ENCODE data around the gene ACTL7A.
"Not testable (repeated sequence)": the region's sequence is repeated elsewhere in the genome, so short reads cannot be mapped to it uniquely, and the experiment has no call there.

The ACTL7A gene, protein sequence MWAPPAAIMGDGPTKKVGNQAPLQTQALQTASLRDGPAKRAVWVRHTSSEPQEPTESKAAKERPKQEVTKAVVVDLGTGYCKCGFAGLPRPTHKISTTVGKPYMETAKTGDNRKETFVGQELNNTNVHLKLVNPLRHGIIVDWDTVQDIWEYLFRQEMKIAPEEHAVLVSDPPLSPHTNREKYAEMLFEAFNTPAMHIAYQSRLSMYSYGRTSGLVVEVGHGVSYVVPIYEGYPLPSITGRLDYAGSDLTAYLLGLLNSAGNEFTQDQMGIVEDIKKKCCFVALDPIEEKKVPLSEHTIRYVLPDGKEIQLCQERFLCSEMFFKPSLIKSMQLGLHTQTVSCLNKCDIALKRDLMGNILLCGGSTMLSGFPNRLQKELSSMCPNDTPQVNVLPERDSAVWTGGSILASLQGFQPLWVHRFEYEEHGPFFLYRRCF

DNA sequence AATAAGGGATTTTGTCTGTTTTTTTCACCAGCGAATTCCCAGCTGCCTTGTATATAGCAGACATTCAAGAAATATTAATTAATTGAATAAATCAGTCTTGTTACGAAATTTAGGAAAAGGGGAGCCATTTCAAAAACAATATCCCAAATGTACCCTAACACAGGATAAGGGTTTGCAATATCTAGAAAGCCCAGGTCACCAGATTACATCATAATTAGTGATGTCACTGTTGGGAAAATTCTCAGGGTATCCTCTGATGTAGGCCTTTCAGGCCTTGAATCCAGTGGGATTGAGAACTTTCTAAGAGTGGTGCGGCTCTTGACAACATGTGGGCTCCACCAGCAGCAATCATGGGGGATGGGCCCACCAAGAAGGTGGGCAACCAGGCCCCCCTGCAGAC, at the start of gene ACTL7A:
Gene ACTL7A, plus strand, starts transcription at position 270 of the 400 bp plus-strand sequence. Its CDS starts 57 bp downstream, at position 327.
- no peak for DNase-seq

DNA sequence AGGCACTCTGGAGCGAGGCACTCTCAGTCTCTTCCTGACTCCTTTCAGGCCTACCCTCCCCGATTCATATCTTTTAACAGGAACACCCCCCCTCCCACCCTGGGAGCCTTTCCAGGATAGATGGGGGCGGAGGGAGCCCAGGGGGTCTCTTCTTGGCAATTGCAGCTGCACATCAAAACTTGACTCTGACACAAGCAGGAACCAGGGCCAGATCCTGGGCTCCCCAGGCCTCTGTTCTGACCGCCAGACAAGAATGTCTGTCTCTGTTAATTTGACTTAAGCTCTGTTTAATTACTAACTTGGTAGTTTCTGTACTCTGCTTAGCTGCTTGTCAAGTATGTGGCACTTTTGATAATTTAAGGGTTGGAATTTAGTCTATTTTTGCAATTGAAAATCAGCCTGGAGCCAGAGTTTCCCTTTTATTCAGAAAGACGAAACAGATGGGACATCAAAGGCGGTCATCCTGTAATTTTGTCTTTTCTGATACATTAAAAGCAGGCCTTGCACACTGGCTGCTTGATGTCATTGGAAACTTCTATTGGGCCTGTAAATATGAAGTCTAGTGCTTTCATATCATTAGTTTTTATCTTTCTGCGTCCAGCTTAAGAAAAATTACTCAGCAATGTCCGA, 49.6 kb upstream of the ACTL7A start:
- DNase-seq: no peak

DNA sequence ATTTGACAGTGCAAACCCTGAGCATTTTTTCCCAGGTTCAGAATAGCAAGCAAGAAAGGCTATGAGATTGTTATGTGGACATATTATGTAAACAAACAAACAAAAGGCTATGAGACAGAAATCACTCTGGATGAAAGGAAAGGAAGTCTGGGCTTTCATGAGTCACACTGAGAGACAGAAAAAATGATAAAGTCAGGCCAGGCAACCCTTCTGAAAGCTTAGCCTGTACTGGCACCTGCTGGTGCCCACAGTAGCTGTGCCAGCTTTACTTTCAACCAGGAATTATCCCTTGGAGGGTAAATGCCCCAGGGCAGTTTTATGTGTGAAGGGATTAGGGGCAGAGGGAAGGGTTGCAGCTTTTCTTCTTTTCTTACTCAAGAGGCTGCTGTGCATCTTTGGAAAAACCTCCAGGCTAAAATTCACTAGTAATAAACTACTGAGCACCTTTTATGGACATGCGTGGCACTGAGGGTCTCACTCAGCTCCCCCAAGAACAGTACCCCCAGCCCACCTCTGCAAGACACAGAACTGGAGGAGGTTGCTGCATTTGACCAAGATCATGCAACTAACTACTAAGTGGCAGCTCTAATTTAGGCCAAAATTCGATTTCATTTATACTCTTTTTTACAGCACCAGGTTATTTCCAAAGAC, 48.0 kb upstream of the ACTL7A start:
- peak; percentile 2 for DNase-seq

DNA sequence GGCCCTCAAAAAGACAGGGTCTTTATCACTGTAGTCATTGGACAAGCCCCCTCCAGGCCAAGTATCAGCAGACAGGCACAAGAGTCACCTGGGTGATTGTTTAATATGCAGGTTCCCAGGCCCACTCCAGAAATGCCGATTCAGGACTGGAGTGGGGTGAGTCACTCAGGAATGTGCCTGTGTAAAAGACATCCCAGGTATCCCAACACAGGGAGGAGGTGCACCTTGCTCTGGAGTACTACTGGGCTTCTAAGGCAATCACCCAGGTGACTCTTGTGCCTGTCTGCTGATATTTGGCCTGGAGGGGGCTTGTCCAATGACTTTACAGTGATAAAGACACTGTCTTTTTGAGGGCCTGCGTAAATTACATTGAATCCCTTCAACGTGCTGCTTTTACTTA, 46.9 kb upstream of the ACTL7A start:
- no peak for DNase-seq

DNA sequence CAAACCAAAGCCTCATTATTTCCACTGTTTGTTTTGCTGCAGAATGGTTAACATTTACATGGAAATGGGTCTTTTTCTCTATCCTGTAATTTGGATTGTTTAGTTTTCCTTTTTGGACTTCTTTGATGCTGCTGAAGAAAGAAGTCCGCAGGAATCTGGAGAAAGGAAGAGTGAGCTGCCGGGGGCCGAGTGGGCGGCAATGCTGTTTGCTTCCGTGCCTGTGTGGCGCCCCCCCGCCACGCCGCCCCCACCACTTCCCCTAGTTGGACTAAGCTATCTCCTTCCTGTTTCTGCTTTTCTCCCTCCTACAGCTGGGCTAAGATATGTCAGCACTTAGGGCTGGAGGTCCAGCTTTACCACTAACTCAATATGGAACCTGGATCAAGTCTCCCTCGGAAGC, 46.0 kb upstream of the ACTL7A start:
- DNase-seq: no peak

DNA sequence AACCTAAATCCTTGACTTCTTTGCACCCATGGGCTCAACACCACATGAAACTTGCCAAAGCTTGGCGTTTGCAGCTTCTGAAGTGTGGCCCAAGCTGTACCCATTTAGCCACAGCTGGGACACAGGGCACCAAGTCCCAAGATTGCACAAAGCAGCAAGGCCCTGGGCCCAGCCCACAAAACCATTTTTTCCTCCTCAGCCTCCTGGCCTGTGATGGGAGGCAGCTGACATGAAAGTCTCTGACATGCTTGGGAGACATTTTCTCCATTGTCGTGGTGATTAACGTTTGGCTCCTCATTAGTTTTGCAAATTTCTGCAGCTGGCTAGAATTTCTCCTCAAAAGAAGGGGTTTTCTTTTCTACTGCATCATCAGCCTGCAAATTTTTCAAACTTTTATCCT, 38.2 kb upstream of the ACTL7A start:
- DNase-seq: no peak

DNA sequence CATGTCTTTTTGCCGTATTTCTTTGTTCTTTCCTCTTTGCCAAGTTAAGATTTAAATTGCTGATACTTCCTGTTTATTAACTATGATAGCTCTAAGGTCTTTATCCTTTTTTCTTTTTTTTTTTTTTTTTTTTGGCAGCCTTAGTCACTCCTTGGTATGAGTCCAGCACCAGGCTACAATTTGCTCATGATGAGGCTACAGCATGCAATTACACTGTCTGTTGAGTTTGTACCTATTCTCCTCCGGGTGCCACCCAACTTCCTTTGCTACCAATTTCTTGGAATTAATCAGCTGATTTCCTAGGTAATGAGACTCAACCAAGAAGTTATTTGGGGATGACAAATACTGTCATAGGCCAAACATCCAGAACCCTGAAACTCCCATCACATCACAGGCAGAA, 31.8 kb upstream of the ACTL7A start:
- DNase-seq: no peak

DNA sequence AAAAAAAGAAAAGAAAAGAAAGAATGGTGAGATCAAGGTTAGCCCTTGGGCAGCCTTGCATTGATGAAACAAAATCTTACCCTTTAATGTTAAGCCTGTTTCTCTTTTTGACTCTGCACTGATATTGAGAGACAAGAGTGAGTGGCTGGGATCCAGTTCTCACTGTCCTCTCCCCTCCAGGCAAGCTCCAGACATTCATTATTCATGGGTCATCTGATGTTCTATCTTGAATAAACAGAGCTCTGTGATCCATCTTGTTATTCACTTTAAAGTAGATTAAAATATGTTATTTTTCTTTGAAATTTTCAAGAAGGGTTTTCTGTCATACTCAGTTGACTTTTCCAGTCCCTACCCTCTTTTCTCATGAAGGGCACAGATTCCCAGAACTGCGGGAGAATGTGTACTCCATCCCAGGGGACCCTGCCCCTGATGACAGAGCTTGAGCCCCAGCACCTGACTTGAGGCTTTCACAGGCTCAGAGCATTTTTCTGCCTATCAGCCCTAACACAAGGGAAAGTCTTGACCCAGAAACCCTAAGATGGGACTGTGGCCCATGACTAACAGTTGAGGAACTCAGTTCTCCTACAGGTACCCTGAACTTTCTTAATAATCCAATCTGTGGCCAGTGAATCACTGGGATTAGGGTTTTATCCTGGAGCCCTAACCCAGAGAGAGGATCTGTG, 30.4 kb upstream of the ACTL7A start:
- no peak for DNase-seq

DNA sequence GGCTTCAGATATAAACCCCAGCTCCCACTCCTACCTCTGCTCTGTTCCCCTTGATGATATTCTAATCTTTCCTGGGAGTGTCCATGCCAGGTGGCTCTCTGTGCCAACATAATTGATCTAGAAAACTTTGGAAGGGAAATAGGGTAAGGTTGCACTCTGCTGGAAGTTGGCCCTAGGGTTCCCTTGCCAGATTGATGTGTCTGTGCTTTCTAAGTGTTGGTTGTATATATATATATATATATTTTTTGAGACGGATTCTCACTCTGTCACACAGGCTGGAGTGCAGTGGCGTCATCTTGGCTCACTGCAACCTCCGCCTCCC, 29.9 kb upstream of the ACTL7A start:
- DNase-seq: no peak

DNA sequence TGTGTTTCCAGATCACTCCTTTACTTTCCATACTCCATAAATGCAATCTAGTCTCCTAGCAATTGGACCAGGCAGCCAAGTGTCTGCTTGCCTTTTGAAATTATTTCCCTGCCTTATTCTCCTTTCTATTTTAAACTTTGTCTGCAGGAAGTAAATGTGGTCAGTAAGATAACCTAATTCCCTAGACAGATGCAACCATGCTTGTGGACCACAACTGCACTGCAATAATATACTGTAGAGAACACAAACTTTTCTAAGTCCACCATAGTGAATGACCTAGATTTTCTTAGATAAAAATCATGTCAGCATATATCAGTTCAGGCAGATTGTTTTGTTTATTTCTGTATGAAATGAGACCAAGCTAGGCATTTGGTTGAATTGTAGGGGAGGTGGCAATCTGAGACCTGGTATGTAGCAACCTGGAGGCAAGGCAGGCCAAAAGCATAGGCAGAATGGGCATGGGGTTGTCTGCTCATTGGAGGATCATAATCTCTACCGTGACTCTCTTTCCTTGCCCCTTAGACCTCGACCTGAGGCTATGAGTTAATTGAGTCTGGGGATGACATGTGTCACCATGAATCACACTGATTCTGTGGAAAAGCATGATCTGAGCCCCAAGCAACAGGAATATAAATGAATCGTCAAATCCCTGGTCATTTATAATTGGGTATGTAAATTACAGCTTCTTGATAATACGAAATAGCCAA, 27.0 kb upstream of the ACTL7A start:
- DNase-seq: no peak

DNA sequence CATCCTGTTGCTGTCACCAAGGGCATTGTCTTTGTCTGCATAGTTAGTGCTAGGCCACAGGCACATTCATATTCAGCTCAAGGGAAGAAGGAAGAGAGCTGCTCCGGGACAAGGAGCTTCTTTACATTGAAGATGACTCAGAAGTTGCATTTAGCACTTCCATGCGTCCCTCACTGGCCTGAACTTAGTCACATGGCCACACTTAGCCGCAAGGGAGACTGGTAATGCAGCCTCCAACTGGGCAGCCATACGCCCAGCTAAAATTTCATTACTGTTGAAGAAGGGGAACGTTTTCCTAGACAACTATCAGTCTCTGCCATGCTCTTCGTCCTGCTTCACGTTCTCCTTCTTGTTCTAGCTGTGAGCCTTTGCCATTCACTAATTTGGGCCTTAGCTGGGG, 26.2 kb upstream of the ACTL7A start:
- DNase-seq: no peak

DNA sequence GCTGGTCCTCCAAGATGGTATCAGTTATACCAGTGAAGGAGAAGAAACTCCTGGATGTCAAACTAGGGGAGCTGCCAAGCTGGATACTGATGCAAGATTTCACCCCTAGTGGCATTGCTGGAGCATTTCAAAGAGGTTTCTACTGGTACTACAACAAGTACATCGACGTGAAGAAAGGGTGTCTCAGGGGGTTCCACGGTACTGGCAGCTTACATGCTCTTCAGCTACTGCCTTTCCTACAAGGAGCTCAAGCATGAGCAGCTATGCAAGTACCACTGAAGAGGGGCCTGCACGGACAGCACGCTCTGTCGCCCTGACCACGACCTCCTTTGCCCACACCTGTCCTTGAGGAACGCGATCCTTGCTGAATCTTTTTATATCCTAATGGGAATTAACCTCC, 25.7 kb upstream of the ACTL7A start:
- no peak for DNase-seq

DNA sequence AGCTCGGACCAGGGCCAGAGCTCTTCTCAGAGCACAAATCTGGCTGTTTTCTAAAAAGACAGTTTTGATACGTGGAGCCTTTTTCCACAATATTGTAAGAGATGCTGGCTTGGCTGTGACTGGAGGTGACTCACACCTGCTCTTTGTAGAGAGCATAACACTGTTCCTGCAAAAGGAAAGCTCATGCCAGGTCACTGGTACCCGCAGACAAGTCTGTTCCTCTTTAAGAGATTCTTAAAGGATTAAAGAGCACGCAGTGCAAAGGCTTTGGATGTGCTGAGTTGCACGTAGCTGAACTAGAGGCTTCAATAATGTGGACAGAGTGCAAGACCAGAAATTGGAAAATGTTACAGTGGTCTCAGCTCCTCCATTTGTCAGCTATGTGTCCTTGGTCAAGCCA, 25.3 kb upstream of the ACTL7A start:
- DNase-seq: no peak

DNA sequence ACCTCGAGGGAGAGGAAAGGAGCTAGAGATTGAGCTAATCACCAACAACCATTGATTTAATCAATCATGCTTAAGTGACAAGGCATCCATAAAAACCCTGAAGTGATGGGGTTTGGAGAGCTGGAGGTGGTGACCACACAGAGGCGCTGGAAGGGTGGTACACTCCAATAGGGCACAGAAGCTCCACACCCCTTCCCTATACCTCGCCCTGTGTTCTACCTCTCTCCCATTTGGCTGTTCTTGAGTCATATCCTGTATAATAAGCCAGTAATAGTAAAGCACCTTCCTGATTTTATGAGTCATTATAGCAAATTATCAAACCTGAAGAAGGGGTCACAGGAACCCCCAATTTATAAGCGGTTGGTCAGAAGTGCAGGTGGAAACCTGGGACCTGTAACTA, 24.5 kb upstream of the ACTL7A start:
- no peak for DNase-seq

DNA sequence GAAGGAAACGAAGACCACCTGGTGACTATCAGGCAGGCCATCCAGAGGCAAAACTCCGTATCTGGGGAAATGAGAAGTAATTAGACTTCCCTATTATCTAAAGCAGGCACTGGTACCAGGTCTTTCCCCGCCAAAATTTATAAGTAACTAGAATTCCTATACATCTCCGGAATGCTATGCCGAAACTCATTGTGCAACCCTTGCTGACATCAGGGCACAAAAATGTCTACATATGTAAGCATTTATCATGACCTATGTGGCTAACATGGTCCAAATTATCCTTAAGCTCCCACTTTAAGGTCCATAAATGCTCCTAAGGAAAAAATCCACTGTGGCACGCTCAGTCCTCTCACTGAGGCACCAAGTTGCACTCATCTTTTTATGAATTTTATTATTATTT, 24.0 kb upstream of the ACTL7A start:
- DNase-seq: no peak

DNA sequence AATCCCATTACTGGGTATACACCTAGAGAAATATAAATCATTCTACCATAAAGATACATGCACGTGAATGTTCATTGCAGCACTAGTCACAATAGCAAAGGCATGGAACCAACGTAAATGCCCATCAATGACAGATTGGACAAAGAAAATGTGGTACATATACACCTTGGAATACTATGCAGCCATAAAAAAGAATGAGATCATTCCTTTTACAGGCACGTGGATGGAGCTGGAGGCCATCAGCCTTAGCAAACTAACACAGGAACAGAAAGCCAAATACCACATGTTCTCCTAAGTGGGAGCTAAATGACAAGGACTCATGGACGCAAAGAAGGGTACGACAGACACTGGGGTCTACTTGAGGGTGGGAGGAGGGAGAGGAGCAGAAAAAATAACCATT, 22.5 kb upstream of the ACTL7A start:
- DNase-seq: not testable (repeated sequence)

DNA sequence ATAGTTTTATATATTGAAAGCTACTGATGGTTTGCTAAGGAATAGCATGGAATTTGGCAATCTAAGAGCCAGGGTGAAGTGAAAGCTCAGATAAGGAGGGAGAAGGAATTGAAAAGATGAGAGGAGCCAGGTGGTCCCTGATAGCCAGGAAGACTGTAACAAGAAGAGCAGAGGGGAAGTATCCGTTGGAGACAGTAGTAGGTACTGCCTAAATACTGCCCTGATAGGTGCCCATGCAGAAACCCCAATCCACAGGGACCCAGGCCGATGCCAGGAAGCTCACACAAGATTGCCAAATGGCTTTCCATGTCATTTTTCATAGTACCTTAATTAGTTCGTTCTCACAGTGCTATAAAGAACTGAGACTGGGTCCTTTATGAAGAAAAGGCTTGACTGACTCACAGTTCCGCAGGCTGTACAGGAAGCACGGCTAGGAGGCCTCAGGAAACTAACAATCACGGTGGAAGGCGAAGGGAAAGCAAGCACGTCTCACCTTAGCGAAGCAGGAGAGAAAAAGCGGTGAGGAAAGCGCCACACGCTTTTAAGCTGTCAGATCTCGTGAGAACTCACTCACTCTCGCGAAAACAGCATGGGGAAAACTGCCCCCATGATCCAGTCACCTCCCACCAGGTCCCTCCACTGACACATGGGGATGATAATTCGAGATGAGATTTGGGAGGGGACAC, 19.3 kb upstream of the ACTL7A start:
- no peak for DNase-seq

DNA sequence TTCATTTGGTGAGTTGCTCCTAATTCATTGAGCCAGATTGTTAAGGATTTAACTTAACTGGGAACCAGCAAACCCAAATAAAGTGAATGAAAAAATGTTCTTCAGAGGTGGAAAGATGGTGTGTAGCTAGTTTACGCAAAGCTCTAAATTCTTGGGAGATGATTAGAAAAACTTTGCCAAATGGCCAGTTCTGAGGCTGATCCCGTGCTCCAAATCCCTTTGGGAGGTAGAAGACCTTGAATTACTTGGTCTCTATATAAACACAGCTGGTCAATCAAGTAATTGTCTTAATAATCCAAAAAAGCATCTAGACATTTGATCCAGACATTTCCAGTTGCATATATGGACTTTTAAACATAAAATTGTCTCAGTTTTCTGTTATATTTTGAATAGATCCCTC, 17.7 kb upstream of the ACTL7A start:
- DNase-seq: no peak

DNA sequence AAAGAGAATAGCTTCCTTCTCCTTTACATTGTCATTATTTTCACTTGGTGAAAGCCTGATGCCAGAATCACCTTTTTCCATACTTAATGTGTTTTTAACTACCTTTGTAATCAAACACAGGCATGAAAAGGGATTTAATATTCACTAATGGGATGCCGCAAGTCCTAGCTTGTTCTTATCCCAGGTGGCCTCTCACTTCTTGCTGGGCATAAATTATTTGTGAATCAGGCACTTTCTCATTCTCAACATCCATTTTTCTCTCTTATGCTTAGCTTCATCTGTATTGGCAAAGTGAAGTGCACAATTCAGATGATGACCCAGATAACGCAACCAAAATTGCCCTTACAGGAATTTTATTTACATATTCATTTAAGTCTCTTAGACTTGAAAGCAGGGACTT, 17.2 kb upstream of the ACTL7A start:
- no peak for DNase-seq

DNA sequence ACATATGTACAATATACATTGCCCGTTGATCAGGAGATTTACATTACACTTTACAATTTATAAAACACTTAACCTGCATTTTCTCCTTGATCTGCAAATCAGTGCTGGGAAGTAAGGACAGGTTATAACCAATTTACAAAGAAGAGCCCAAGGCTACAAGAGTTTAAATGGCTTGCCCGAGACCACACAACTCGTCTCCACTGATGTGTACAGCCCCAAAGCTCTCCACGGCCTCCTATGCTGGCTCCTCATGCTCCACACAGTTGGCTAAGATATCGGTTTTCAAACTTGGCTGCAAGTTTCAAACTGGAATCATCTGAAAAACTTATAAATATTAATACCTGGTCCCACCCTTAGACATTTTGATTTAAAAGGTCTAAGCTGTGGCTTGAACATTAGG, 16.6 kb upstream of the ACTL7A start:
- DNase-seq: no peak

DNA sequence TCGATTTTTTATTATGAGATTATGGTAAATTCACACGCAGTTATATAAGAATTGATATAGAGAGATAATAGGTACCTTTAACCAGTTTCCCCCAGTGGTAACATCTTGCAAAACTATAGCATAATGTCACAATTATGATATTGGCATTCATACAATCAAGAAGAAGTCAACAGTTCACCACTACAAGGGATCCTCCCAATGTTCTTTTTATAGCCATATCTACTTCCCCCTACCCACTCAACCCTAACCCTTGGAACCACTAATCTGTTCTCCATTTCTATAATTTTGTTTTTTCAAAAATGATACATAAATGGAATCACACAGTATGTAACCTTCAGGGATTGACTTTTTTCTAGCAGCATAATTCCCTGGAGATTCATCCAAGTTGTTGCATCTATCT, 16.1 kb upstream of the ACTL7A start:
- DNase-seq: no peak

DNA sequence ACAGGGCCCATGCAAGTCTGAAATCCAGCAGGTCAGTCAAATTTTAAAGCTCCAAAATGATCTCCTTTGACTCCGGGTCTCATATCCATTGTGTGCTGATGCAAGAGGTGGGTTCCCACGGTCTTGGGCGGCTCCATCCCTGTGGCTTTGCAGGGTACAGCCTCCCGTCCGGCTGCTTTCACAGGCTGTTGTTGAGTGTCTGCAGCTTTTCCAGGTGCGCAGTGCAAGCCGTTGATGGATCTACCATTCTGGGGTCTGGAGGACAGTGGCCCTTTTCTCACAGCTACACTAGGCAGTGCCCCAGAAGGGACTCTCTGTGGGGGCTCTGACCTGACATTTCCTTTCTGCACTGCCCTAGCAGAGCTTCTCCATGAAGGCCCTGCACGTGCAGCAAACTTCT, 13.8 kb upstream of the ACTL7A start:
- not testable (repeated sequence) for DNase-seq
